K562 (cell line): Measurements from ENCODE around the gene ZNF219. TPM values are rescaled to one million over a fixed set of nuclear protein-coding genes. Genes with fewer than 3 reads are reported as not detected.

Experiments
- CCNT2 ChIP-seq: IDR thresholded peaks from 2 replicates; pipeline ENCODE4 v1.6.1; 2011; ENCODE audit warnings: borderline replicate concordance, low read depth, mild to moderate bottlenecking, moderate library complexity, mixed read lengths, low read length; ENCODE audit not compliant: insufficient read length; ENCODE audit errors: extremely low read depth
- IRF2 ChIP-seq: sonication (generic); formaldehyde crosslinking; IDR thresholded peaks from 2 replicates; pipeline ENCODE4 v1.8.1; 2022; ENCODE audit warnings: mild to moderate bottlenecking, missing genetic modification reagents
- MECOM ChIP-seq: fragments of 250-450 bp; sonication (Bioruptor Pico); IDR thresholded peaks from 2 replicates; pipeline ENCODE4 v1.8.0; 2022; ENCODE audit warnings: inconsistent platforms
- MYNN ChIP-seq, 2 experiments: sonication (generic); formaldehyde crosslinking in 1 of 2; IDR thresholded peaks; 2 replicates each; pipeline versions ENCODE4 v1.5.0 to v1.6.1; 2016 to 2020; ENCODE audit warnings: antibody characterized with exemption in 1 of 2, missing genetic modification reagents in 1 of 2
- NCOA4 ChIP-seq: fragments of 450-650 bp; IDR thresholded peaks from 2 replicates; pipeline ENCODE4 v1.6.1; 2018; ENCODE audit warnings: mild to moderate bottlenecking; ENCODE audit not compliant: partially characterized antibody
- PYGO2 ChIP-seq: fragments of 450-650 bp; IDR thresholded peaks from 2 replicates; pipeline ENCODE4 v1.6.1; 2016; ENCODE audit warnings: mild to moderate bottlenecking, missing genetic modification characterization, moderate library complexity, missing compliant biosample characterization
- REST ChIP-seq, 2 experiments: fragments of 450-650 bp; formaldehyde crosslinking in 1 of 2; IDR thresholded peaks; 2 replicates each; pipeline versions ENCODE4 v1.4.0 to v1.6.1; 2014 to 2020; ENCODE audit warnings: mild to moderate bottlenecking in 2 of 2, borderline replicate concordance in 1 of 2, low read depth in 1 of 2
- RNF2 ChIP-seq: sonication (generic); IDR thresholded peaks from 2 replicates; pipeline ENCODE4 v1.6.1; 2016
- SMARCA4 ChIP-seq: fragments of 450-650 bp; IDR thresholded peaks from 2 replicates; pipeline ENCODE4 v1.6.1; 2016
- SUPT5H ChIP-seq: fragments of 450-650 bp; IDR thresholded peaks from 2 replicates; pipeline ENCODE4 v1.6.1; 2016
- polyA plus RNA-seq, 8 experiments: library from polyadenylated mRNA; depleted of rRNA in 4 of 8; stranded (reverse) in 5 of 8; unstranded in 3 of 8; fragments of >200 nt; fragmentation: Nextera tagmentation in 2 of 8; fragmentation: Illumina TruSeq in 1 of 8; extraction: Ambion mirVana in 2 of 8; extraction: Trizol in 1 of 8; gene quantifications; 2 replicates each; pipeline versions ENCODE4 v1.2.1 to v1.2.3, GENCODE V29; 2011 to 2014; ENCODE audit warnings: inconsistent platforms in 1 of 8, missing spikeins in 1 of 8
- total RNA-seq, 7 experiments: library from RNA; depleted of rRNA in 6 of 7; stranded (reverse); fragments of >200 nt in 6 of 7; fragmentation: Illumina TruSeq in 2 of 7; extraction: Trizol in 2 of 7; gene quantifications; 2 replicates each; pipeline versions ENCODE4 v1.2.1 to v1.2.3, GENCODE V29; 2011 to 2021; ENCODE audit warnings: low replicate concordance in 1 of 7
- TF ChIP-seq, protein P1 (sequence below), 3 experiments: IDR thresholded peaks in 2 of 3; conservative IDR thresholded peaks in 1 of 3; 2 replicates each; pipeline ENCODE4 v1.5.1; 2011 to 2012; ENCODE audit warnings: low read length in 3 of 3, mild to moderate bottlenecking in 3 of 3, control low read depth in 2 of 3, improper control_type of control experiment in 1 of 3, inconsistent platforms in 1 of 3, low read depth in 1 of 3, mixed read lengths in 1 of 3, moderate library complexity in 1 of 3; ENCODE audit not compliant: insufficient read depth in 2 of 3

ZNF219 gene
- total and polyA plus RNA-seq, 9 of the 15 experiments (the other 6 are each of a cell fraction or from before 2014, with no cell fraction given), result 0.29 to 10.6 (median 2.8) TPM

DNA sequence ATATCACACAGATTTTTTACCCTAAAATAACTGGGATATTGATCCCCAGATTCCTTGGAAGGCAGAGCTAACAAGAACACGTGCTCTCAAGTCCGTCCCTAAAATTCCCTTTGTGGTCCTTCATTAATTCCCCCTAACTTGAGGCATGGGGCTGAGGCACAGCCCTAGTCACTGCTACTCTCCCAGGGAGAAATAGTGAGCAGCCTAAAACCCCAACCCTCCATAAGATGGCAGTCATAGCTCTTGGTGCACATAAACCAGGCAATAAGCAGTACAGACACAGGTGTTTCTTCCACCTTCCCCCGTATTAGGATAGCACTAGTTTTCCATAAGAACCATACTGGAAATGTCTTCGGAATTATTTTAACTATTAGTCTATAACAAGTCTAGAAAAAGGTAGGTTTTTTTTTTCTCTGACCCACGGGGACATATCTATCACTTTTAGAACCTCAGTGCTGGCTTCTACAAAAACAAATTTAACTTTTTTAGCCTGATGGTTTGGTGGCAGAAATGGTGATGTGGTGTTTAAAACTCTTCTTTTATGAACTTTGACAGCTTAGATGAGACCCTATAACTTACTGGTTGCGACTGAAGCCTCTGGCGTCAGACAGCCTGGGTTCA lies 31.5 kb downstream of the ZNF219 start (continued):
- TF ChIP-seq REST (IDR thresholded peaks at IDR 0.05; ENCODE audit: borderline replicate concordance) (0 out of 2 replicates have a peak, but pooled peaks have one; percentile 24), REST (CRISPR knock-in tag; IDR thresholded peaks at IDR 0.05; ENCODE audit: low read depth) (no peak), MYNN (IDR thresholded peaks at IDR 0.05) (no peak), MYNN (CRISPR knock-in tag; IDR thresholded peaks at IDR 0.05) (no peak), RNF2 (no peak), NCOA4 (no peak), PYGO2 (tag) (no peak), IRF2 (CRISPR knock-in tag) (no peak), MECOM (CRISPR knock-in tag) (no peak), CCNT2 (no peak), SMARCA4 (no peak), SUPT5H (no peak)
- TF ChIP-seq, protein P1, sequence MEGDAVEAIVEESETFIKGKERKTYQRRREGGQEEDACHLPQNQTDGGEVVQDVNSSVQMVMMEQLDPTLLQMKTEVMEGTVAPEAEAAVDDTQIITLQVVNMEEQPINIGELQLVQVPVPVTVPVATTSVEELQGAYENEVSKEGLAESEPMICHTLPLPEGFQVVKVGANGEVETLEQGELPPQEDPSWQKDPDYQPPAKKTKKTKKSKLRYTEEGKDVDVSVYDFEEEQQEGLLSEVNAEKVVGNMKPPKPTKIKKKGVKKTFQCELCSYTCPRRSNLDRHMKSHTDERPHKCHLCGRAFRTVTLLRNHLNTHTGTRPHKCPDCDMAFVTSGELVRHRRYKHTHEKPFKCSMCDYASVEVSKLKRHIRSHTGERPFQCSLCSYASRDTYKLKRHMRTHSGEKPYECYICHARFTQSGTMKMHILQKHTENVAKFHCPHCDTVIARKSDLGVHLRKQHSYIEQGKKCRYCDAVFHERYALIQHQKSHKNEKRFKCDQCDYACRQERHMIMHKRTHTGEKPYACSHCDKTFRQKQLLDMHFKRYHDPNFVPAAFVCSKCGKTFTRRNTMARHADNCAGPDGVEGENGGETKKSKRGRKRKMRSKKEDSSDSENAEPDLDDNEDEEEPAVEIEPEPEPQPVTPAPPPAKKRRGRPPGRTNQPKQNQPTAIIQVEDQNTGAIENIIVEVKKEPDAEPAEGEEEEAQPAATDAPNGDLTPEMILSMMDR (IDR thresholded peaks at IDR 0.05 in 2 of 3, conservative IDR thresholded peaks at IDR 0.05 in 1 of 3; ENCODE audit: insufficient read depth in 2 of 3, low read depth in 1 of 3, low read length in 3 of 3), result peak; percentile 15 to 51 (median 49); a peak in 4 of 6 replicates
